Measurements from ENCODE around the gene INSYN2B. TPM values are rescaled to one million over a fixed set of nuclear protein-coding genes. Genes with fewer than 3 reads are reported as not detected.

The INSYN2B gene
- total and polyA plus RNA-seq, 2 donors (not counting 1 experiment from before 2014, with no cell fraction given), result not detected

GRCh38 chr5:169861433-169861832, 118.9 kb downstream of the INSYN2B start:
- WGBS (ENCODE audit: insufficient coverage), result no CpG with 5 or more reads among the region's 2 CpGs
- Histone ChIP-seq H3K9ac (ENCODE audit: low read length) (no peak overlapping the region), H3K4me2 (replicated peaks; ENCODE audit: low read depth, low read length, poor library complexity, severe bottlenecking) (no peak overlapping the region), H3K27me3 (replicated peaks in 1 of 4; ENCODE audit: control extremely low read depth in 1 of 4, control insufficient read depth in 3 of 4, insufficient read depth in 4 of 4, low read length in 3 of 4) (no peaks in the 10 kb centered on the region), H2AFZ (ENCODE audit: insufficient read depth, low read depth, low read length, poor library complexity, severe bottlenecking) (no peak overlapping the region), H3K9me3 (ENCODE audit: control extremely low read depth in 1 of 3, control insufficient read depth in 2 of 3, insufficient read depth in 1 of 3, low read length in 2 of 3) (no peaks in the 10 kb centered on the region), H3K27ac (ENCODE audit: low read length in 2 of 2) (no peak overlapping the region), H4K20me1 (ENCODE audit: control insufficient read depth, insufficient read depth, low read length, poor library complexity, severe bottlenecking) (peaks cover 42% of the 10 kb centered on the region), H3K36me3 (replicated peaks in 1 of 2; ENCODE audit: control extremely low read depth in 1 of 2, control insufficient read depth in 1 of 2, extremely low read depth in 1 of 2, insufficient read depth in 2 of 2, low read length in 1 of 2) (peaks cover 0 to 26% of the 10 kb centered on the region in 2 experiments), H3K79me2 (ENCODE audit: control insufficient read depth, insufficient read depth, low read length) (peaks cover 17% of the 10 kb centered on the region), H3K4me3 (ENCODE audit: control extremely low read depth in 1 of 5, extremely low read depth in 1 of 5, insufficient read depth in 1 of 5, low read depth in 2 of 5, low read length in 4 of 5) (no peak overlapping the region), H3K4me1 (ENCODE audit: control insufficient read depth in 2 of 2, insufficient read depth in 2 of 2, low read length in 2 of 2) (no peaks in the 10 kb centered on the region)
- intact Hi-C loops (cut with micrococcal nuclease), result no loop called here
- CTCF ChIA-PET, result no interaction called here
- Mint-ChIP-seq H3K9me3 (ENCODE audit: insufficient read depth) (no peaks in the 10 kb centered on the region), H3K4me3 (no peak overlapping the region), H3K27me3 (no peaks in the 10 kb centered on the region), H3K4me1 (peaks cover 10% of the 10 kb centered on the region), H3K27ac (no peak overlapping the region)
- POLR2A ChIA-PET, result no interaction called here
- ATAC-seq (ENCODE audit: low read depth) (no peak), DNase-seq (no peak)
- TF ChIP-seq CTCF (IDR thresholded peaks at IDR 0.05) (no peak), EZH2 (IDR thresholded peaks at IDR 0.05; ENCODE audit: borderline replicate concordance, insufficient read depth, low read depth, low read length, poor library complexity, severe bottlenecking) (no peak)

GRCh38 chr5:169860585-169860984, 119.7 kb downstream of the INSYN2B start:
- Mint-ChIP-seq H3K4me1 (peaks cover 10% of the 10 kb centered on the region), H3K4me3 (no peak overlapping the region), H3K27ac (no peak overlapping the region), H3K9me3 (ENCODE audit: insufficient read depth) (no peaks in the 10 kb centered on the region), H3K27me3 (no peaks in the 10 kb centered on the region)
- TF ChIP-seq CTCF (IDR thresholded peaks at IDR 0.05) (no peak), EZH2 (IDR thresholded peaks at IDR 0.05; ENCODE audit: borderline replicate concordance, insufficient read depth, low read depth, low read length, poor library complexity, severe bottlenecking) (no peak)
- H3K9ac ChIP-seq (ENCODE audit: low read length), result no peak overlapping the region
- intact Hi-C loops (cut with micrococcal nuclease), result no loop called here
- CTCF ChIA-PET, result no interaction called here
- H3K4me1 ChIP-seq (ENCODE audit: control insufficient read depth in 2 of 2, insufficient read depth in 2 of 2, low read length in 2 of 2), result no peaks in the 10 kb centered on the region
- H3K4me2 ChIP-seq (replicated peaks; ENCODE audit: low read depth, low read length, poor library complexity, severe bottlenecking), result no peak overlapping the region
- H2AFZ ChIP-seq (ENCODE audit: insufficient read depth, low read depth, low read length, poor library complexity, severe bottlenecking), result no peak overlapping the region
- H3K27ac ChIP-seq (ENCODE audit: low read length in 2 of 2), result no peak overlapping the region
- ATAC-seq (ENCODE audit: low read depth), result no peak
- DNase-seq, result no peak
- POLR2A ChIA-PET, result no interaction called here
- H3K9me3 ChIP-seq (ENCODE audit: control extremely low read depth in 1 of 3, control insufficient read depth in 2 of 3, insufficient read depth in 1 of 3, low read length in 2 of 3), result no peaks in the 10 kb centered on the region
- peaks cover 17% of the 10 kb centered on the region for H3K79me2 ChIP-seq (ENCODE audit: control insufficient read depth, insufficient read depth, low read length)
- H3K36me3 ChIP-seq (replicated peaks in 1 of 2; ENCODE audit: control extremely low read depth in 1 of 2, control insufficient read depth in 1 of 2, extremely low read depth in 1 of 2, insufficient read depth in 2 of 2, low read length in 1 of 2), result peaks cover 0 to 24% of the 10 kb centered on the region in 2 experiments
- H4K20me1 ChIP-seq (ENCODE audit: control insufficient read depth, insufficient read depth, low read length, poor library complexity, severe bottlenecking), result peaks cover 38% of the 10 kb centered on the region
- WGBS (ENCODE audit: insufficient coverage), result no CpG with 5 or more reads among the region's 3 CpGs
- no peak overlapping the region for H3K4me3 ChIP-seq (ENCODE audit: control extremely low read depth in 1 of 5, extremely low read depth in 1 of 5, insufficient read depth in 1 of 5, low read depth in 2 of 5, low read length in 4 of 5)
- no peaks in the 10 kb centered on the region for H3K27me3 ChIP-seq (replicated peaks in 1 of 4; ENCODE audit: control extremely low read depth in 1 of 4, control insufficient read depth in 3 of 4, insufficient read depth in 4 of 4, low read length in 3 of 4)

Measured in B cell (primary cell).